GM19043 (cell line): ENCODE data around the gene SH3BGRL3.
"Not testable (repeated sequence)": the region's sequence is repeated elsewhere in the genome, so short reads cannot be mapped to it uniquely, and the experiment has no call there.

Experiments used
- ATAC-seq: cut with Tn5 transposase; IDR thresholded peaks from one replicate; pipeline ENCODE4 v1.9.1; 2021; ENCODE audit warnings: low read depth; ENCODE audit not compliant: unreplicated experiment

The SH3BGRL3 gene

GRCh38 chr1:26279456-26280332 is at the start of gene SH3BGRL3:
Gene SH3BGRL3 (plus strand): TSS chr1:26280086. CDS start chr1:26280156, 70 bp downstream.
- peak; percentile 60 for ATAC-seq

- not testable (repeated sequence) for ATAC-seq
Observed at GRCh38 chr1:26230682-26231081, 49.2 kb upstream of the SH3BGRL3 start.

DNA sequence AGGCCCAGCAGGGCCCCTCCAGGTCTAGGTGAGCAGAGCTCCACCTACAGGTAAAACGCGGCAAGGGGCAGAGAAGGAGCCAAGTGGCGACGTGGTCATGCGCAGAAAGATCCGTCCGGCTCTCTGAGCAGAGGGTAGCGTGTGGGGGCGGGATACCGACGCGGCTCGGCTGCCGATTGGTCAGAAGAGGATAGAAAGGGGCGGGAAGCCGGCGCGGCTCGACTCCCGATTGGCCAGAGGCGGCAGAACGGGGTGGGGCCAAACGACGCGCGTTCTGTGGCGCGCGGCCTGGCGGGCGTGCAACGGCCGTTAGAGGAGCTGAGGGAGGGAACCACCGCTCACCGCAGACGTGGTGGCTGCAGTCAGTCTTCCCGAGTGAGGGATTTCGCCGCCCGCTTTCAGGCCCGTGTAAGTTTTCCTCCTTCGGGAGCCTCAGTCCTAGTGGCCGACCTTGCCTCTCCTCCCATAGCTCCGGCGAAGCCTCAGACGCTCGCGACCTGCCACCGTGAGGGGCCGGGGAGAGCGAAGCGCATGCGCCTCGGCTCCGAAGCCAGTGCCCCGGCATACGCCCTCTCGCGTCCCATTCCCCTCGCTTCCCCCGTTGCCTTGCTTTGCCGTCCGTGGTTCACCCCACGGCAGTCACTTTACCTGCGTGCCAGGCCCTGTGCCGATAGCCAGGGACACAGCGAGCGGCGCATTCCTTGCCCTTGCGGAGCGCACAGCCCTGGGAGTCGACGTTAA is 45.8 kb upstream of the SH3BGRL3 start, which contains the start of gene CEP85:
Gene CEP85 (plus strand): TSS at position 298 of the 741 bp plus-strand sequence. CDS start 5,584 bp downstream, outside the sequence.
- peak; percentile 87 for ATAC-seq

GRCh38 chr1:26234644-26235370 is 45.1 kb upstream of the SH3BGRL3 start:
- peak; percentile 6 for ATAC-seq

DNA sequence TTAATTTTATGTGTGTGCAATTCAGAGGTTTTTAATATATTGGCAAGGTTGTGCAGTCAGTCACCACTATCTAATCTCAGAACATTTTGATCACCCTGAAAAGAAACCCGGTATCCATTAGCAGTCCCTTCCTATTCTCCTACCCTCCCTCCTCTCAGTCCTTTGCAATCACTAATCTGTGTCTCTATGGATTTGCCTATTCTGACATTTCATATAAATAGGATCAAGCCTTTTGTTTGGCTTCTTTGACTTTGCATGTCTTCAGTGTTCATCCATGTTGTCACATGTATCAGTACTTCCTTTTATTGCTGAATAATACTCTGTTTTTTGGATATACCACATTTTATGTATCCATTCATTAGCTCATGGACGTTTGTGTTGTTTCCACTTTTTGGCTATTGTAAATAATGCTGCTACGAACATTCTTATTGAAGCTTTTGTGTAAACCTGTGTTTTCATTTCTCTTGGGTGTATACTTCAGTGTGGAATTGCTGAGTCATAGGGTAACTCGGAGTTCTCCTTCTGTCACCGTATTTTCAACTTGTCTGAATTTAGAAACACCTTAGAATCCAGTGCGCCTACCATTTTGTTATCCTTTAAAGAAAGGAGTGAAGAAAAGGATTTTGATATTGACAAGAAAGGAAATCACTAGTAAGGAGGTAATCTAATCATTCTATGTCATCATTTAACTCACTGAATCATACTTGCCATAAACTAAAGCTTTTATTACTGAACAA is 42.5 kb upstream of the SH3BGRL3 start:
- no peak for ATAC-seq

DNA sequence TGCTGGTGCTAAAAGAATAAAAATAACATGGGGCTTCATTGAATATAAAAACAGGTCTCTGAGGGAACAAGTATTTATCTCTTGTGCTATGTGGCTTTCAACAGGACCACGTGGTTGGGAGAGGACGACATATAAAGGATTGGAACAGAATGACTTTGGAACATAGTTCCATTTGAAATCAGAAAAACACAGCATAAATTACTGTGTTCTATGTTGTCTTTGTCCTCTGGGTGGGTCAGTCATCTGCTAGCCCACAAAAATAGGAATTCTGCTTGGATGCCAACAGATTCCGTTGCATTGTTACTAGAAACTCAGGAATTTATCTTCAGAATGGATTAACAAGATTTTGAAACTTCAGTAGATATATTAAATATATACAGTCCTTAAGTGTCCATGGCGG is 40.0 kb upstream of the SH3BGRL3 start:
- ATAC-seq, result no peak

GRCh38 chr1:26252718-26253117 is 27.2 kb upstream of the SH3BGRL3 start:
- ATAC-seq, result no peak

DNA sequence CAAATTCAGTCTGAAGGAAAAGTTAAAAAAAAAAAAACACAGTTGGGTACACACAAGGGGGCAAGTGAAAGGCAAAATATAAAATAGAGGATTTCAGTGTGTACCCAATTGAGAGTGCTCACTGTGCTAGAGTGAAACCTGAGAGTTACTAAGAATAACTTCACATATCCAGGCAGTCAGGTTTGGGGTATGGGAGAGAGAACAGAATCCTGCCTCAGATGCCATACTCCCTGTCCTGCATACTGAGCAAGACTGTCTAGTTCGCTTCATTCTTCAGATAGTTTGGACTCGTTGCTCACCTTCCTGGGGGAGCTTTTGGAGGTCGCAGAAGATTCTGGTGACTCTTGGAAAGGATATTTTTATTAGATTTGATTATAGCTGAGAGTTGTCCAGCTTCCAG is 25.5 kb upstream of the SH3BGRL3 start:
- no peak for ATAC-seq

- ATAC-seq, result no peak
Observed at GRCh38 chr1:26257222-26257621, 22.7 kb upstream of the SH3BGRL3 start.

DNA sequence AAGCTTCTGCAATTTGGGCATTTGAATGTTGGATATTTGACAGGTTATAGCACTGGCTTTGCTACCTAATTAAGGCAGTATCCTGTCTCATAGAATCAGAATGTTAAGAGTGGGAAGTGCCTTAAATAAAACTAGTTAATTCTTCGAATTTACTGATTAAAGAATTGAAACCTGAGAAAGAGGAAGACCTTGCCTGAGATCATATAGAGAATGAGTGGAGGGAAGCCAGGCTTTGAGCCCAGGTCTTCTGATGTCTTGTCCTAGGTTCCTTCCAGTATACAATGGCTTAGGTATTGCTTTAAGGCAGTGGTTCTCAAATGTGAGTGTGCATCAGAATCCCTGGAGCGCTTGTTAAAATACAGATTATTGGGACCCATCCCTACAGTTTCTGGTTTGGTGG is 20.9 kb upstream of the SH3BGRL3 start:
- ATAC-seq, result no peak

GRCh38 chr1:26259578-26259977 is 20.3 kb upstream of the SH3BGRL3 start:
- ATAC-seq, result no peak

- ATAC-seq, result no peak
Observed at GRCh38 chr1:26263212-26263611, 16.7 kb upstream of the SH3BGRL3 start.

GRCh38 chr1:26265405-26265804 is 14.5 kb upstream of the SH3BGRL3 start:
- ATAC-seq, result no peak

- ATAC-seq, result no peak
Observed at GRCh38 chr1:26268290-26269197, 11.3 kb upstream of the SH3BGRL3 start.

DNA sequence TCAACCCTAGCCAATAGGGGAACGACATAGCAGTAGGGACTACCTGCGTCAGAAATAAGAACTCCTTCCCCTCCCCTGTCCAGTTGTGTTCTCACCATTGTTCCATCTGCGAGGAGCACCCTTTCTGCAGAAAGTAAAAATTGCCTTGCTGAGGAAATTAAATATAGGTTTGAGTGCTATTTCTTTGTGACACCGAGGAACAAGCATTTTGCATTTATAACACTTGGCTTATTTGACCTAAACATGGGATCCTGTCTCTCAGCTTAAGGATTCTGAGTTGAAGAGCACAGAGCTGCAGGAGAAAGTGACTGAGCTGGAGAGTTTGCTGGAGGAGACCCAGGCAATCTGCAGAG is 10.7 kb upstream of the SH3BGRL3 start:
- no peak for ATAC-seq

- ATAC-seq, result no peak
Observed at GRCh38 chr1:26274801-26275425, 5.0 kb upstream of the SH3BGRL3 start.

DNA sequence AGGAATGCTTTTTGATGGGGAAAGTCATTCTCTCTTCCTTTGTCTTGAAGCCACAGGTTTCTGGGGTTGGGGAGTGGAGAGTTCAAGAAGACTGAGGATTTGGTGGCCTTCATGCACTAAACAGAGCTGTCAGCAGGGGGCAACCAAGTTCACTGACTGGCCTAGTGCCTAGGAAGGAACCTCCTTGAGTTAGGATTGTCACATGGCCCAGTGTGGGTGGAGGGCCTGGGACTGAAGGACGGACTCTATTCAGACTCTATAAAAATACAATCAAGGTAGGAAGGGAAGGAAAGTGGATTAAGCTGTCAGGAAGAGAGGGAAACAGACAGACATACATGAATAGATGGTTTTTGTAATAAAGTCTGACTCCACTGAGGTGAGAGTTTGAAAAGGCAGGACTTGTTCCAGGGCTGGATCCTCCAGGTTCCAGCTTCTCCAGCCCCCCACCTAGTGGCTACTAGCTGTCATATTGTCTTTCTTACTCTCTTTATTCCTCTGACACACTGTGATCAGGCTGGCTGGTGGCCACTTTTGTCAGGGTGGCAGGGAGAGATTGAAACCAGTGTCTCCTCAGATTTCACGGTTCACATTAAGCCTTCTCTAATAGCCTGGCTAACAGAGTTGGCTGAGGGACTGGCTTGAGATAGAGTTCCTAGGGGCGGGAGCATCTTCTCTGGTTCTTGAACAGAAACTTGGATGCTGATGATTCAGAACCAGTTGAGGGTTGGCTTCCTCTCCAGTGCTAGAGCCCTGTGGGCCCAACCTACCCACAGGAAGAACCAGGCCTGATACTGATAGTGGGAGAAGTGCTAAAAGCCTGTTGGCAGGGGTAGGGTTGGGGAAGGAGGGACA is 4.1 kb upstream of the SH3BGRL3 start:
- ATAC-seq, result no peak

- no peak for ATAC-seq
Observed at GRCh38 chr1:26276432-26276838, 3.5 kb upstream of the SH3BGRL3 start.
